H1 (cell line): ENCODE results near the gene CYP39A1. TPM values are rescaled to one million over a fixed set of nuclear protein-coding genes. Genes with fewer than 3 reads are reported as not detected.

Source experiments
- CTCF ChIA-PET: fragments of 300-600 bp; sonication (Branson Sonifier 250); formaldehyde crosslinking; loops from one replicate; lab custom pipeline; 2021; ENCODE audit not compliant: partially characterized antibody; lab: Charles Lee
- POLR2A ChIA-PET: fragments of 300-600 bp; sonication (Branson Sonifier 250); formaldehyde crosslinking; loops from one replicate; lab custom pipeline; 2021; ENCODE audit warnings: inconsistent platforms; ENCODE audit not compliant: partially characterized antibody; lab: Charles Lee
- DNase-seq, 2 experiments: peaks; one replicate each; pipeline versions ENCODE4 v3.0.0 to v3.0.0-alpha.2; 2010 to 2022; ENCODE audit warnings: low spot score in 2 of 2, low read depth in 1 of 2, mixed read lengths in 1 of 2
- FAIRE-seq: peaks from 2 replicates; lab custom pipeline; 2011; peaks lifted over from hg19 to GRCh38; lab: Jason Lieb, UNC
- H2AFZ ChIP-seq: 2 replicates; pipeline ENCODE4 v1.8.1; 2012; ENCODE audit warnings: low read length, inconsistent platforms
- H2AK5ac ChIP-seq: 2 replicates; pipeline ENCODE4 v1.6.1; 2013; ENCODE audit warnings: low read depth, low read length
- H2BK120ac ChIP-seq: replicated peaks from 2 replicates; pipeline ENCODE3; 2013; ENCODE audit warnings: low read depth, low read length, inconsistent platforms
- H2BK12ac ChIP-seq: 2 replicates; pipeline ENCODE4 v1.6.1; 2013; ENCODE audit warnings: low read depth, low read length
- H2BK15ac ChIP-seq: 2 replicates; pipeline ENCODE4 v1.6.1; 2013; ENCODE audit warnings: low read length
- H2BK20ac ChIP-seq: 2 replicates; pipeline ENCODE4 v1.6.1; 2013; ENCODE audit warnings: low read length
- H2BK5ac ChIP-seq: 2 replicates; pipeline ENCODE4 v1.6.1; 2013; ENCODE audit warnings: low read depth, low read length
- H3K14ac ChIP-seq: 2 replicates; pipeline ENCODE4 v1.6.1; 2013; ENCODE audit warnings: inconsistent platforms; ENCODE audit not compliant: insufficient read length
- H3K18ac ChIP-seq: 2 replicates; pipeline ENCODE4 v1.6.1; 2013; ENCODE audit warnings: low read length; ENCODE audit errors: extremely low read depth
- H3K23ac ChIP-seq: 2 replicates; pipeline ENCODE4 v1.6.1; 2013; ENCODE audit warnings: inconsistent platforms; ENCODE audit not compliant: insufficient read length
- H3K23me2 ChIP-seq: 2 replicates; pipeline ENCODE4 v1.6.1; 2013; ENCODE audit warnings: low read depth, low read length
- H3K27ac ChIP-seq: 2 replicates; pipeline ENCODE4 v1.6.1; 2011; ENCODE audit warnings: low read depth, low read length, inconsistent platforms
- H3K27me3 ChIP-seq, 4 experiments: replicated peaks in 1 of 4; 1 replicate in 1 of 4; 2 replicates in 3 of 4; pipeline versions ENCODE4 v1.6.1 to v1.8.1; 2011 to 2013; ENCODE audit warnings: low read length in 3 of 4, mild to moderate bottlenecking in 3 of 4, inconsistent platforms in 2 of 4, mixed read lengths in 2 of 4, moderate library complexity in 1 of 4; ENCODE audit not compliant: control insufficient read depth in 3 of 4, insufficient read depth in 3 of 4; ENCODE audit errors: extremely low read depth in 1 of 4
- H3K36me3 ChIP-seq, 4 experiments: 2 replicates each; pipeline versions ENCODE4 v1.6.1 to v1.8.1; 2011 to 2013; ENCODE audit warnings: mild to moderate bottlenecking in 4 of 4, low read length in 3 of 4, moderate library complexity in 2 of 4, control low read depth in 1 of 4, inconsistent platforms in 1 of 4; ENCODE audit not compliant: insufficient read depth in 4 of 4, control insufficient read depth in 2 of 4
- H3K4ac ChIP-seq: replicated peaks from 2 replicates; pipeline ENCODE3; 2013; ENCODE audit warnings: low read length, low read depth, mixed read lengths, inconsistent platforms; ENCODE audit not compliant: insufficient read length
- H3K4me1 ChIP-seq, 4 experiments: replicated peaks in 1 of 4; 1 replicate in 1 of 4; 2 replicates in 3 of 4; pipeline versions ENCODE4 v1.6.1 to v1.8.1; 2011 to 2013; ENCODE audit warnings: low read length in 3 of 4, inconsistent platforms in 2 of 4, mixed read lengths in 1 of 4; ENCODE audit not compliant: insufficient read depth in 4 of 4, control insufficient read depth in 3 of 4
- H3K4me2 ChIP-seq, 2 experiments: 2 replicates each; pipeline versions ENCODE4 v1.6.1 to v1.8.1; 2011 to 2013; ENCODE audit warnings: low read depth in 2 of 2, low read length in 2 of 2, control low read depth in 1 of 2, inconsistent platforms in 1 of 2, mild to moderate bottlenecking in 1 of 2; ENCODE audit not compliant: insufficient read depth in 1 of 2
- H3K4me3 ChIP-seq, 4 experiments: fragments of 200-600, 300-600 bp in 1 of 4; sonication (generic), shearing (Covaris generic), sonication (Bioruptor Twin) in 1 of 4; 2 replicates each; pipeline versions ENCODE4 v1.5.1 to v1.8.1; 2011 to 2016; ENCODE audit warnings: low read length in 4 of 4, low read depth in 3 of 4, control low read depth in 2 of 4, inconsistent platforms in 2 of 4, mild to moderate bottlenecking in 2 of 4, mixed read lengths in 1 of 4, moderate library complexity in 1 of 4; ENCODE audit not compliant: insufficient read depth in 2 of 4; ENCODE audit errors: extremely low read depth in 1 of 4
- H3K56ac ChIP-seq: replicated peaks from 2 replicates; pipeline ENCODE3; 2013; ENCODE audit warnings: low read depth, mild to moderate bottlenecking, mixed read lengths, low read length, inconsistent platforms; ENCODE audit not compliant: insufficient read length
- H3K79me1 ChIP-seq: 2 replicates; pipeline ENCODE4 v1.6.1; 2013; ENCODE audit warnings: low read depth, low read length, control low read depth
- H3K79me2 ChIP-seq, 2 experiments: 2 replicates each; pipeline versions ENCODE4 v1.6.1 to v1.8.1; 2012 to 2013; ENCODE audit warnings: low read length in 2 of 2, mild to moderate bottlenecking in 2 of 2, inconsistent platforms in 1 of 2; ENCODE audit not compliant: insufficient read depth in 2 of 2, control insufficient read depth in 1 of 2
- H3K9ac ChIP-seq, 4 experiments: replicated peaks in 1 of 4; 1 replicate in 1 of 4; 2 replicates in 3 of 4; pipeline versions ENCODE4 v1.6.1 to v1.8.1; 2011 to 2013; ENCODE audit warnings: low read depth in 3 of 4, low read length in 3 of 4, control low read depth in 2 of 4, mild to moderate bottlenecking in 2 of 4, moderate library complexity in 2 of 4, inconsistent platforms in 1 of 4; ENCODE audit errors: extremely low read depth in 1 of 4
- H3K9me3 ChIP-seq, 2 experiments: 2 replicates each; pipeline versions ENCODE4 v1.6.1 to v1.8.1; 2012 to 2013; ENCODE audit warnings: mild to moderate bottlenecking in 2 of 2, moderate library complexity in 2 of 2, control low read depth in 1 of 2, inconsistent platforms in 1 of 2, low read depth in 1 of 2, low read length in 1 of 2, mixed read lengths in 1 of 2; ENCODE audit not compliant: insufficient read depth in 2 of 2
- H4K20me1 ChIP-seq, 2 experiments: replicated peaks in 1 of 2; 2 replicates each; pipeline versions ENCODE3 to v1.8.1; 2011 to 2013; ENCODE audit warnings: inconsistent platforms in 2 of 2, low read length in 2 of 2, mild to moderate bottlenecking in 1 of 2; ENCODE audit not compliant: insufficient read depth in 2 of 2, control insufficient read depth in 1 of 2
- H4K5ac ChIP-seq: 2 replicates; pipeline ENCODE4 v1.6.1; 2013; ENCODE audit warnings: low read length, low read depth, mixed read lengths, inconsistent platforms; ENCODE audit not compliant: insufficient read length
- H4K8ac ChIP-seq: 2 replicates; pipeline ENCODE4 v1.8.0; 2013; ENCODE audit warnings: mild to moderate bottlenecking, moderate library complexity, low read length, inconsistent platforms; ENCODE audit not compliant: insufficient read depth; ENCODE audit errors: extremely low read depth
- H4K91ac ChIP-seq: replicated peaks from 2 replicates; pipeline ENCODE3; 2013; ENCODE audit warnings: low read length, mixed read lengths, inconsistent platforms; ENCODE audit not compliant: insufficient read length
- BCL11A ChIP-seq, 2 experiments: IDR thresholded peaks; one replicate each; pipeline ENCODE4 v1.6.1; 2011; ENCODE audit warnings: low read depth in 2 of 2, low read length in 2 of 2, mild to moderate bottlenecking in 2 of 2
- CBX5 ChIP-seq: fragments of 300-800, 300-1000 bp; sonication (generic); IDR thresholded peaks from 2 replicates; pipeline ENCODE4 v1.7.1; 2016; ENCODE audit warnings: antibody characterized with exemption, low read length, low read depth
- CEBPB ChIP-seq: IDR thresholded peaks from 2 replicates; pipeline ENCODE4 v1.6.1; 2012; ENCODE audit warnings: low read depth, low read length
- CHD1 ChIP-seq: IDR thresholded peaks from 2 replicates; pipeline ENCODE4 v1.6.1; 2012; ENCODE audit warnings: low read depth, low read length, improper control_type of control experiment
- CHD2 ChIP-seq: IDR thresholded peaks from 2 replicates; pipeline ENCODE4 v1.6.1; 2012; ENCODE audit warnings: low read length, improper control_type of control experiment
- CTBP2 ChIP-seq: IDR thresholded peaks from 2 replicates; pipeline ENCODE4 v1.7.0; 2011; ENCODE audit warnings: borderline replicate concordance, mild to moderate bottlenecking, moderate library complexity, mixed read lengths, low read length; ENCODE audit not compliant: insufficient read depth, insufficient read length
- EZH2 ChIP-seq: fragments of 200-600 bp; sonication (generic); IDR thresholded peaks from 2 replicates; pipeline ENCODE4 v1.7.1; 2012; ENCODE audit warnings: low read depth, mild to moderate bottlenecking, moderate library complexity, low read length, inconsistent platforms; ENCODE audit not compliant: severe bottlenecking
- HDAC2 ChIP-seq, 2 experiments: fragments of 300-600 bp in 1 of 2; sonication (generic) in 1 of 2; IDR thresholded peaks; 2 replicates each; pipeline ENCODE4 v1.6.1; 2011 to 2012; ENCODE audit warnings: low read depth in 2 of 2, low read length in 2 of 2, mild to moderate bottlenecking in 2 of 2, moderate library complexity in 2 of 2, borderline replicate concordance in 1 of 2, inconsistent platforms in 1 of 2
- HDAC6 ChIP-seq: IDR thresholded peaks from one replicate; pipeline ENCODE4 v1.7.1; 2012; ENCODE audit warnings: low read depth, mild to moderate bottlenecking, inconsistent platforms, low read length, moderate library complexity
- POLR2AphosphoS5 ChIP-seq: IDR thresholded peaks from 2 replicates; pipeline ENCODE4 v1.6.1; 2011; ENCODE audit warnings: low read depth, low read length
- RBBP5 ChIP-seq: IDR thresholded peaks from 2 replicates; pipeline ENCODE4 v1.7.1; 2012; ENCODE audit warnings: low read depth, mild to moderate bottlenecking, inconsistent platforms, low read length, moderate library complexity, borderline replicate concordance
- RFX5 ChIP-seq: IDR thresholded peaks from 2 replicates; pipeline ENCODE4 v1.6.1; 2011; ENCODE audit warnings: low read depth, low read length, improper control_type of control experiment, borderline replicate concordance
- SIX5 ChIP-seq: IDR thresholded peaks from 2 replicates; pipeline ENCODE4 v1.6.1; 2011; ENCODE audit warnings: mild to moderate bottlenecking, low read depth, low read length
- TEAD4 ChIP-seq: IDR thresholded peaks from 2 replicates; pipeline ENCODE4 v1.6.1; 2012; ENCODE audit warnings: low read depth, low read length, inconsistent platforms, mixed read lengths
- WGBS, 2 experiments: shearing (Covaris generic) in 1 of 2; methylation state at CpG; one replicate each; pipeline versions ENCODE4 v1.1.6 to v1.1.7; 2013 to 2015; ENCODE audit warnings: low lambda C conversion rate in 2 of 2, mixed read lengths in 2 of 2, inconsistent platforms in 1 of 2, low coverage in 1 of 2, missing lambda C conversion rate in 1 of 2; ENCODE audit not compliant: insufficient replicate concordance in 2 of 2, insufficient coverage in 1 of 2, insufficient read length in 1 of 2; ENCODE audit errors: extremely low coverage in 1 of 2, missing lambda C conversion rate in 1 of 2; 5-methylcytosine and 5-hydroxymethylcytosine counted together
- polyA plus RNA-seq, 7 experiments: library from polyadenylated mRNA; depleted of rRNA in 3 of 7; stranded (reverse) in 5 of 7; unstranded in 2 of 7; fragments of >200 nt in 5 of 7; fragments of 200-250 nt in 2 of 7; gene quantifications; 1 replicate in 5 of 7; 2 replicates in 1 of 7; 4 replicates in 1 of 7; pipeline versions ENCODE4 v1.2.1 to v1.2.3, GENCODE V29; 2011 to 2013; ENCODE audit warnings: missing spikeins in 2 of 7, mixed read lengths in 2 of 7
- total RNA-seq: library from RNA; stranded (reverse); fragmentation: NEBNext Ultra II Directional; extraction: Animal tissue kit (Norgen Biotek cat#: 25700); gene quantifications from 2 replicates; pipeline ENCODE4 v1.2.1, GENCODE V29; 2021

CYP39A1 gene
- total and polyA plus RNA-seq, 2 of the 8 experiments (the other 6 are each of a cell fraction or from before 2014, with no cell fraction given), result 0.71 to 2.4 TPM

GRCh38 chr6:46635462-46635861 is 17.2 kb downstream of the CYP39A1 start:
- Histone ChIP-seq H4K91ac (no peak overlapping the region), H2BK15ac (no peak overlapping the region), H2AK5ac (no peak overlapping the region), H4K8ac (no peak overlapping the region; the same call in 1 of the 2 replicates), H3K4me2 (no peak overlapping the region), H3K4ac (no peak overlapping the region), H3K27ac (no peak overlapping the region), H3K23ac (no peak overlapping the region), H3K9ac (no peak overlapping the region), H4K5ac (no peak overlapping the region), H3K14ac (no peak overlapping the region), H4K20me1 (no peaks in the 10 kb centered on the region), H3K9me3 (no peaks in the 10 kb centered on the region), H2AFZ (no peak overlapping the region), H3K79me2 (no peaks in the 10 kb centered on the region), H2BK5ac (no peak overlapping the region), H2BK120ac (no peak overlapping the region), H3K4me3 (no peak overlapping the region), H2BK12ac (no peak overlapping the region), H3K18ac (no peak overlapping the region), H3K4me1 (no peaks in the 10 kb centered on the region), H3K23me2 (no peaks in the 10 kb centered on the region; the same call in 1 of the 2 replicates), H3K56ac (no peak overlapping the region), H3K27me3 (no peaks in the 10 kb centered on the region), H3K36me3 (no peaks in the 10 kb centered on the region), H3K79me1 (no peaks in the 10 kb centered on the region), H2BK20ac (no peak overlapping the region)
- TF ChIP-seq RFX5 (no peak), CEBPB (no peak), CTBP2 (no peak), SIX5 (no peak), HDAC6 (no peak), CHD1 (no peak), POLR2AphosphoS5 (no peak), HDAC2 (IDR thresholded peaks at IDR 0.05; ENCODE audit: borderline replicate concordance in 1 of 2, low read depth in 2 of 2, low read length in 2 of 2) (no peak), RBBP5 (no peak), EZH2 (no peak), CBX5 (no peak), CHD2 (no peak), BCL11A (IDR thresholded peaks at IDR 0.05; ENCODE audit: low read depth in 2 of 2, low read length in 2 of 2) (no peak), TEAD4 (no peak)
- ChIA-PET POLR2A (no interaction called here), CTCF (no interaction called here)
- FAIRE-seq, result no peak
- no peak for DNase-seq
- WGBS, 2 experiments, result 92% methylated on average over 6 of the region's 6 CpGs; no CpG with 5 or more reads in 1 of the 2 experiments
